Dedifferentiated amniotic fluid mesenchymal stem cell (primary cell): ENCODE results near the gene MTHFSD.
A peak's percentile ranks its signal among the peaks of the same experiment; 100 is the strongest.

Experiments used
- DNase-seq: peaks from one replicate; pipeline ENCODE4 v3.0.0-alpha.2; 2016; ENCODE audit errors: extremely low spot score

MTHFSD gene

GRCh38 chr16:86584071-86584685, 29.1 kb upstream of the MTHFSD start:
- no peak for DNase-seq

GRCh38 chr16:86581458-86581857, 26.4 kb upstream of the MTHFSD start:
- DNase-seq = no peak

DNA sequence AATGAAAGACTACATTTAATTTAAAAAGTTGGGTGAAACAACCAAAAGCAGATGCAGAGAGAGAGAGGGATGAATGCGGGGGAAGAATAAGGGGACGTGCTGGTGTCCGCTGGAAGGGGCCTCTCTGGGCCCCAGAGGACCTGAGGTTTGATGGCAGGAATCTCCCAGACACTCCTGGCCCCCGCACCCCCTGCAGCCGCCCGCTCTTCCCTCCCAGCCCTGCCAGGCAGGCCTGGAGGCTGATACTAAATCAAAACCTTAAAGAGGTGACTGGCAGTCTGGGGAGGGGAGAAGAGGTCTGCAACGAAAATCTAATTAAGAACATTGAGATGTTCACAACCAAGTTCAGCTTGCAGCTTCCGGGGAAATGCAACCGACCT, 25.7 kb upstream of the MTHFSD start:
- DNase-seq = no peak

DNA sequence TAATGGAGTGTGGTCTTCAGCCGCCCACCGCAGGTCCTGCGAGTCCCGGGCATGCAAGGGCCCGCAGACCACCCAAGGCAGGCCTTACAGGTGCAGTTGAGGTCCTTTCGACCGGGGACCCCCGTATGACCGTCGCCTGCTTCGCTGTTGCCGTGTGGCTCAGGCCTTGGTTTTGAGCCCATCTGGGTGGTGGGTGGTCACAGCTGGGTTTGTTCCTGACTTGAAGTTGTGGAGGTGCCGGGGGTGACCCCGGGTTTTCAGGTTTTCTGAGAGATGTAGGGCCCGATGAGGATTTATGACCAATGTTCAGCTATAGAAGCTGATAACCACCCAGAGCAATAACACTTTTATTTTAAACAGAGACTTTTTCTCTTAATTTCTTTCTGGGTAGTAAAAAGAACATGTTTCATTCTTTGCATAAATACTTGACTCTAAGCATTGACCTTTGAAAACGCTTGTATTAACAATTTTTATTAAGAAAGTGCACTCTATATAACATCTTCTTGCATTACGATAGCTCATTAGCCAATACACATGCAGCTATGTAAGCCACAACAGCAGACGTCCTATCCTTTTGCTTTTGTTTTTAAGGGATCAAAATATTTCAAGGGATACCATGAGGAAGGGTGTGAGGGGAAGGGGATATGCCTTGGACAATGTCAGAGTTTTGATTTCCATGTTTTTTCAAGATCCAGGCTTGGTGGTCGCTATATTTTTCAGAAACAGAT, 25.2 kb upstream of the MTHFSD start:
- DNase-seq = no peak

GRCh38 chr16:86579268-86580062, 24.4 kb upstream of the MTHFSD start:
- DNase-seq = no peak

DNA sequence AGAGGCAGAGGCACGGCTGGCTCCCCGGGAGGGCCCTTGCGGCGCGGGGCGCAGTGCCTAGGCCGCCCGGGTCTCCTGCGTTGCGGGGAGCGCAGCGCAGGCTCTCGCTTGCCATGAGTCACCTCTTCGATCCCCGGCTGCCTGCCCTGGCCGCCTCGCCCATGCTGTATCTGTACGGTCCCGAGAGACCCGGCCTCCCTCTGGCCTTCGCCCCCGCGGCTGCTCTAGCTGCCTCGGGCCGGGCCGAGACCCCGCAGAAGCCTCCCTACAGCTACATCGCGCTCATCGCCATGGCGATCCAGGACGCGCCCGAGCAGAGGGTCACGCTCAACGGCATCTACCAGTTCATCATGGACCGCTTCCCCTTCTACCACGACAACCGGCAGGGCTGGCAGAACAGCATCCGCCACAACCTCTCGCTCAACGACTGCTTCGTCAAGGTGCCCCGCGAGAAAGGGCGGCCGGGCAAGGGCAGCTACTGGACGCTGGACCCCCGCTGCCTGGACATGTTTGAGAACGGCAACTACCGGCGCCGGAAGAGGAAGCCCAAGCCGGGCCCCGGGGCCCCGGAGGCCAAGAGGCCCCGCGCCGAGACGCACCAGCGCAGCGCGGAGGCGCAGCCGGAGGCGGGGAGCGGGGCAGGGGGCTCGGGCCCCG, 23.7 kb upstream of the MTHFSD start:
- no peak for DNase-seq

- DNase-seq = no peak
Observed at GRCh38 chr16:86578061-86578599, 23.1 kb upstream of the MTHFSD start, which contains the start of gene FOXL1. TSS of gene FOXL1 (plus strand) at chr16:86578549. CDS start at chr16:86578724, 175 bp downstream.

- no peak for DNase-seq
Observed at GRCh38 chr16:86577314-86577971, 22.4 kb upstream of the MTHFSD start.

DNA sequence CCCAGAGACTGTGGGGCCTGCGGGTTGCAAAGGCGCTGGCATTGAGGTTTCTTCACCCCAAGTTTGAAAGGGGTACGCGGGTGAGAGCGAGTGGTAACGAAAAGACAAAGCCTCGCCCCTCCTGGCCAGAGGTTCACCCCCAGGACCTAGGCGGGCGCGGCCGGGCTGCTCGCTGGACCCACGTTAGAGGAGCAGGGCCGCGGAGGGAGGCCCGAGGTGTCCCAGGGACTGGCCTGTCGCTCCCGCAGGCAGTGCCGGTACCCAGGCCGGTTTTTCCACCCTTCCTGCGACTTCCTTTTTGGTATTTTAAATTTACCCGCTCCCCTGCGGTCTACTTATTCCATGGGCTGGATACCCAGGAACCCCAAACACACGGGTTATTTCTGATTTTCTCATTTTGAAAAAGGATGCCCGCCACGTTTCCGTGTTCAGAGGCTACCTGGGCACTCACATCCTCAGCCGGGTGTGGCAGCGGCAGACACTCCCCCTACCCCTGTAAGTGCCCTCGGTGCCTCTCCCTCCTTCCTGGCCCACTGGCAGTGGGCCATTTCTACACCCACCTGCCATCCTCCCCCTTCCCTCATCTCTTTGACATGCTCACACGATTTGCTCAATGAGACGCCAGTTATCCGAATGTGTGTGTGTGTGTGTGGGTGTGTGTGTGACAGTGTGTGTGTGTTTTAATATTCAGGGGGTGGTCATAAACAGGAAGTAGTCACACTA, 21.7 kb upstream of the MTHFSD start:
- no peak for DNase-seq

- no peak for DNase-seq
Observed at GRCh38 chr16:86575754-86576557, 20.9 kb upstream of the MTHFSD start.

GRCh38 chr16:86575095-86575685, 20.2 kb upstream of the MTHFSD start:
- no peak for DNase-seq

- no peak for DNase-seq
Observed at GRCh38 chr16:86574646-86575045, 19.6 kb upstream of the MTHFSD start.

DNA sequence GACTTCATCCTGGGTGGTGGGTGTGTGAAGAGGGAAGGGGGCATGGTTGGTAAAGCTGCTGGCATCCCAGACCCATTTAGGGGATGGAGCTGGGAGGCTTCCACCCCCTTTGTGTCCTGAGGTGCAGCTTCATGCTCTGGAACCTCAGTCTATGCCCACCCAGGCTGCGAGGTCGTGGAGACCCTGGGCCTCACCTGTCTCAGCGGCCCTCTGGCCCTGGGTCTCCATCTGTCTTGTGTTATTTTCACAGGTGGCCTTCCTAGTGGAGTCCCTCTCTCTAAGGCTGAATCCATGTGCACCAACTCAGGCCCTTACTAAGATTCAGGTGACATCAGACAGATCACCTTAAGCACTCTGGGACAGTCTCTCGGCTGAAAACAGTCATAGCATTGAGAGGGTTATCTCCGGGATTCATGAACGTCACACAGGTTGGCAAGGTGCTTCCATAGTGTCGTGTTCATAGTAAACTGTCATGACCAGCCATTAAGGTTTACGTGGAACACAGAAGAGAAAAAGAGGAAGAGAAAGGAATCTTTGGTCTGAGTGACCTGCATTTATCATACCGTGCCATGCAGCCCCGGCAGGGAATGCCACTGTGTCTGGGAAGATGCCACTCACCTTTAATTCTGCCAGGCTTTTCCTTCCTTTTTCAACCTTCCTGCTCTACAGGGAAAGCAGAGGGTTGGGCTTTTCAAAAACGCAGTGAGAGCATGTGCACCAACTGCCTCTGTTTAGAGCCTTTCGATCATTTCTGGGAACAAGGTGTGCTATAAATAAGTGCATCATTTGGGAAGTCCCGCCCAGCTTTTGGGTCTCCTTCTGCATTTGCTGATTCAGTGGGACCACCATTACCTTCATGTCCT, 18.8 kb upstream of the MTHFSD start:
- DNase-seq = no peak

DNA sequence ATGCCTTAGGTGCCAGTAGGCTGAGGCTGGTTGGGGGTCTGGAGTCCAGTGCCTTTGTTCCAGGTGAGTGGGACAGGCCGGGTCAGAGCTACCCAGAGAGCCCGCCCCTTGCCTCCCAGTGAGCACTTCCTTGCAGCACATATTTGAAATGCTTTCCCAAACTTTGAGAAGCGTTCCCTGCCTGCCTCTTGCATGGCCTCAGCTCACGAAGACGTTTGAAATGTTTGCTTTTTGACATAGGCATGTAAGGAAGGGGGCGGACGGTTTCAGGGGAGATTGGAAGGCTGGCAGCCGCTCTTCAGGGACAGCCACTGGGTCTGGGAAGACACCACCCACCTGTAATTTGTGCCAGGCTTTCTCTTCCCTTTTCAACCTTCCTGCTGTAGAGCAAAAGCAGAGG, 18.2 kb upstream of the MTHFSD start:
- peak; percentile 28 for DNase-seq

GRCh38 chr16:86572606-86573005, 17.6 kb upstream of the MTHFSD start:
- DNase-seq = no peak

GRCh38 chr16:86572041-86572521, 17.0 kb upstream of the MTHFSD start:
- no peak for DNase-seq

GRCh38 chr16:86571530-86571915, 16.5 kb upstream of the MTHFSD start:
- DNase-seq = no peak
